Anterior cingulate cortex (tissue), 58 donors: ENCODE data around the gene KIR2DL3.
"Not testable (repeated sequence)": the region's sequence is repeated elsewhere in the genome, so short reads cannot be mapped to it uniquely, and the experiment has no call there.

ENCODE experiments used
- DNase-seq, 58 donors: peaks; one replicate each; lab custom pipeline; 2025; lab: John Stamatoyannopoulos, UW

The KIR2DL3 gene

GRCh38 chr19:54738306-54738705, at the start of gene KIR2DL3:
Gene KIR2DL3 (plus strand): TSS chr19:54738513. CDS start chr19:54738546, 33 bp downstream.
- DNase-seq, result not testable (repeated sequence)

GRCh38 chr19:54691582-54692297, 46.6 kb upstream of the KIR2DL3 start:
- DNase-seq, result no peak

- DNase-seq, result no peak
Measured at GRCh38 chr19:54692298-54692615, 46.1 kb upstream of the KIR2DL3 start.

GRCh38 chr19:54694648-54695047, 43.7 kb upstream of the KIR2DL3 start:
- no peak for DNase-seq

- DNase-seq, result no peak
Measured at GRCh38 chr19:54696117-54696548, 42.2 kb upstream of the KIR2DL3 start.

- no peak for DNase-seq
Measured at GRCh38 chr19:54696766-54697165, 41.5 kb upstream of the KIR2DL3 start.

GRCh38 chr19:54697716-54698115, 40.6 kb upstream of the KIR2DL3 start:
- not testable (repeated sequence) for DNase-seq

- no peak for DNase-seq
Measured at GRCh38 chr19:54704928-54705327, 33.4 kb upstream of the KIR2DL3 start.

GRCh38 chr19:54707962-54708361, 30.4 kb upstream of the KIR2DL3 start:
- DNase-seq, result no peak

GRCh38 chr19:54708781-54709180, 29.5 kb upstream of the KIR2DL3 start:
- DNase-seq, result no peak

- no peak for DNase-seq
Measured at GRCh38 chr19:54709212-54709948, 28.9 kb upstream of the KIR2DL3 start.

- DNase-seq, result not testable (repeated sequence)
Measured at GRCh38 chr19:54709956-54710355, 28.4 kb upstream of the KIR2DL3 start.

- no peak for DNase-seq
Measured at GRCh38 chr19:54724142-54724541, 14.2 kb upstream of the KIR2DL3 start, which contains the start of gene KIR3DL3. Gene KIR3DL3 (plus strand): TSS chr19:54724442. CDS start chr19:54724497, 55 bp downstream.

- DNase-seq, result no peak
Measured at GRCh38 chr19:54724644-54725043, 13.7 kb upstream of the KIR2DL3 start.

- DNase-seq, result no peak
Measured at GRCh38 chr19:54725321-54725720, 13.0 kb upstream of the KIR2DL3 start.

- DNase-seq, result no peak
Measured at GRCh38 chr19:54727562-54727961, 10.8 kb upstream of the KIR2DL3 start.

GRCh38 chr19:54728167-54728566, 10.1 kb upstream of the KIR2DL3 start:
- no peak for DNase-seq

GRCh38 chr19:54729416-54730188, 8.7 kb upstream of the KIR2DL3 start:
- no peak for DNase-seq

GRCh38 chr19:54731191-54731590, 7.1 kb upstream of the KIR2DL3 start:
- no peak for DNase-seq

GRCh38 chr19:54738715-54739114, 402 bp downstream of the KIR2DL3 start:
- DNase-seq, result no peak
